GM19438 (cell line): Measurements from ENCODE around the gene ATP8A2.
"Not testable (repeated sequence)": the region's sequence is repeated elsewhere in the genome, so short reads cannot be mapped to it uniquely, and the experiment has no call there.

ENCODE experiments used
- ATAC-seq: cut with Tn5 transposase; IDR thresholded peaks from one replicate; pipeline ENCODE4 v1.9.1; 2021; ENCODE audit warnings: low read depth; ENCODE audit not compliant: unreplicated experiment

The ATP8A2 gene

GRCh38 chr13:25756912-25757311 lies 385.1 kb downstream of the ATP8A2 start:
- ATAC-seq = no peak

GRCh38 chr13:25761041-25761440 lies 389.3 kb downstream of the ATP8A2 start:
- ATAC-seq = no peak

GRCh38 chr13:25762281-25762680 lies 390.5 kb downstream of the ATP8A2 start:
- ATAC-seq = no peak

GRCh38 chr13:25762795-25763377 lies 391.1 kb downstream of the ATP8A2 start:
- no peak for ATAC-seq

GRCh38 chr13:25764378-25764777 lies 392.6 kb downstream of the ATP8A2 start:
- no peak for ATAC-seq

GRCh38 chr13:25765266-25765665 lies 393.5 kb downstream of the ATP8A2 start:
- no peak for ATAC-seq

- no peak for ATAC-seq
These were observed 394.8 kb downstream of the ATP8A2 start for GRCh38 chr13:25766576-25766975.

GRCh38 chr13:25766991-25767390 lies 395.2 kb downstream of the ATP8A2 start:
- ATAC-seq = no peak

- ATAC-seq = no peak
These were observed 396.6 kb downstream of the ATP8A2 start for GRCh38 chr13:25768376-25768775.

- no peak for ATAC-seq
These were observed 397.1 kb downstream of the ATP8A2 start for GRCh38 chr13:25768838-25769237.

- ATAC-seq = no peak
These were observed 398.8 kb downstream of the ATP8A2 start for GRCh38 chr13:25770601-25771000.

- no peak for ATAC-seq
These were observed 399.4 kb downstream of the ATP8A2 start for GRCh38 chr13:25771202-25771601.

- no peak for ATAC-seq
These were observed 400.1 kb downstream of the ATP8A2 start for GRCh38 chr13:25771641-25772478.

- not testable (repeated sequence) for ATAC-seq
These were observed 400.8 kb downstream of the ATP8A2 start for GRCh38 chr13:25772534-25772933.

GRCh38 chr13:25774056-25774455 lies 402.3 kb downstream of the ATP8A2 start:
- ATAC-seq = not testable (repeated sequence)

GRCh38 chr13:25775275-25775674 lies 403.5 kb downstream of the ATP8A2 start:
- no peak for ATAC-seq

- no peak for ATAC-seq
These were observed 404.2 kb downstream of the ATP8A2 start for GRCh38 chr13:25775986-25776385.

GRCh38 chr13:25776722-25777121 lies 404.9 kb downstream of the ATP8A2 start:
- no peak for ATAC-seq

GRCh38 chr13:25777509-25777908 lies 405.7 kb downstream of the ATP8A2 start:
- ATAC-seq = no peak

- no peak for ATAC-seq
These were observed 406.6 kb downstream of the ATP8A2 start for GRCh38 chr13:25778365-25778764.

GRCh38 chr13:25778808-25779305 lies 407.1 kb downstream of the ATP8A2 start:
- ATAC-seq = no peak

- ATAC-seq = no peak
These were observed 411.3 kb downstream of the ATP8A2 start for GRCh38 chr13:25783076-25783475.
